ENCODE results near the gene RNF44. TPM values are rescaled to one million over a fixed set of nuclear protein-coding genes. Genes with fewer than 3 reads are reported as not detected.

The RNF44 gene
- total RNA-seq (2014; rRNA removed; shearing (Covaris generic)), result 1.6 and 2.5 TPM in 2 replicates

GRCh38 chr5:176536902-176537553 lies at the start of gene RNF44:
Gene RNF44, minus strand, starts transcription at chr5:176537402. Its CDS starts 4,930 bp downstream, at chr5:176532472.
- peak; percentile 94 for DNase-seq (ENCODE audit: low read depth)

- no peak for DNase-seq (ENCODE audit: low read depth)
These were observed 45.9 kb upstream of the RNF44 start for GRCh38 chr5:176583076-176583475.

- no peak for DNase-seq (ENCODE audit: low read depth)
These were observed 44.2 kb upstream of the RNF44 start for GRCh38 chr5:176581361-176581760.

- DNase-seq (ENCODE audit: low read depth), result peak; percentile 43
These were observed 42.1 kb upstream of the RNF44 start for GRCh38 chr5:176579323-176579722.

- DNase-seq (ENCODE audit: low read depth), result no peak
These were observed 41.2 kb upstream of the RNF44 start for GRCh38 chr5:176578391-176578808.

- no peak for DNase-seq (ENCODE audit: low read depth)
These were observed 40.3 kb upstream of the RNF44 start for GRCh38 chr5:176577312-176578176.

GRCh38 chr5:176575488-176576422 lies 38.6 kb upstream of the RNF44 start:
- DNase-seq (ENCODE audit: low read depth), result no peak

GRCh38 chr5:176575066-176575465 lies 37.9 kb upstream of the RNF44 start:
- no peak for DNase-seq (ENCODE audit: low read depth)

GRCh38 chr5:176574297-176574591 lies 37.0 kb upstream of the RNF44 start:
- no peak for DNase-seq (ENCODE audit: low read depth)

- peak; percentile 43 for DNase-seq (ENCODE audit: low read depth)
These were observed 36.5 kb upstream of the RNF44 start for GRCh38 chr5:176573564-176574296.

GRCh38 chr5:176570044-176570443 lies 32.8 kb upstream of the RNF44 start:
- DNase-seq (ENCODE audit: low read depth), result peak; percentile 30

GRCh38 chr5:176568657-176569056 lies 31.5 kb upstream of the RNF44 start:
- DNase-seq (ENCODE audit: low read depth), result no peak

GRCh38 chr5:176565760-176566288 lies 28.6 kb upstream of the RNF44 start:
- no peak for DNase-seq (ENCODE audit: low read depth)

- DNase-seq (ENCODE audit: low read depth), result no peak
These were observed 26.8 kb upstream of the RNF44 start for GRCh38 chr5:176564002-176564401.

GRCh38 chr5:176562189-176562588 lies 25.0 kb upstream of the RNF44 start:
- no peak for DNase-seq (ENCODE audit: low read depth)

GRCh38 chr5:176561259-176561658 lies 24.1 kb upstream of the RNF44 start:
- DNase-seq (ENCODE audit: low read depth), result no peak

- no peak for DNase-seq (ENCODE audit: low read depth)
These were observed 23.2 kb upstream of the RNF44 start for GRCh38 chr5:176560364-176560763.

- no peak for DNase-seq (ENCODE audit: low read depth)
These were observed 22.5 kb upstream of the RNF44 start for GRCh38 chr5:176559683-176560082.

GRCh38 chr5:176557846-176558245 lies 20.6 kb upstream of the RNF44 start:
- no peak for DNase-seq (ENCODE audit: low read depth)

- DNase-seq (ENCODE audit: low read depth), result no peak
These were observed 16.3 kb upstream of the RNF44 start for GRCh38 chr5:176553260-176554085.
